M059J (cell line): ENCODE results near the gene ASB9. TPM values are rescaled to one million over a fixed set of nuclear protein-coding genes. Genes with fewer than 3 reads are reported as not detected.
"Not testable (repeated sequence)": the region's sequence is repeated elsewhere in the genome, so short reads cannot be mapped to it uniquely, and the experiment has no call there.

Source experiments
- DNase-seq: peaks from one replicate; pipeline ENCODE4 v3.0.0-alpha.2; 2012; ENCODE audit warnings: low read depth
- total RNA-seq: library from RNA; depleted of rRNA; stranded (reverse); fragments of >200 nt; shearing (Covaris generic); gene quantifications from 2 replicates; pipeline ENCODE4 v1.2.3, GENCODE V29; 2014

Gene ASB9
- total RNA-seq, 1 experiment from 2014 or later, result 8.2 TPM

DNA sequence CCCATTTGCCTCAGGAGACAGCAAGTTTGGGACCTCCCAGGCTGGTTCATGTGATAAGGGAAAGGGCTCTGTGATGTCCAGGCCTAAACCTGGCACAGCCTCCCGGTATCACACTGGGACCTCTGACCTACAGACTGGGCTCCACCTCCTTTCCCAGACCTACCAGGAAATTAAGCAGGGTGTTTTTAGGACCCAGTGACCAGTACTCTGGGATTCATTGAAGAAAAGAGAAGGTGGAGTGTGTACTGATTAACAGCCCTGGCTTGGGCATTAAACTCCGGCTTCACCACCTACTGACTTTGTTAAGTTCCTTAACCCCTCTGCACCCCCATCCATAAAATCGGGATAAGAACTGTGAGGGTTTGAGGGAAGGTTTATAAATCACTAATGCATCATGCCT lies 28.6 kb downstream of the ASB9 start:
- no peak for DNase-seq

DNA sequence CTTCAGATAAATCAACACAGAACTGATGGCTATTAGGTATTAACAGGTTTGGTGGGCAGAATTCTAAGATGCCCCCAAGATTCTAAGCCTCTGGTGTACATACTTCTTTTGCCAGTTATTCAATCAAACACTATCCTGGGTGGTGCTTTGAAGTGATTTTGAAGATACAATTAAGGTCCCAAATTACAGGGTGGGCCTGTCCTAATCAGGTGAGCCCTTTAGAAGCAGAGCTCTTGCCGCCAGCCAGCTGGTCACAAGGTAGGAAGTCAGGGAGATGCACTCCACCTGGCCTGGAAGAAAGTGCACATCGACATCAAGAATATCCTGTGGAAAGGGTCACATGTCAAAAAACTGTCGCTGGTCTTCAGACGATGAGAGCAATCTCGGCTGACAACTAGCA lies 29.5 kb downstream of the ASB9 start:
- DNase-seq, result no peak

DNA sequence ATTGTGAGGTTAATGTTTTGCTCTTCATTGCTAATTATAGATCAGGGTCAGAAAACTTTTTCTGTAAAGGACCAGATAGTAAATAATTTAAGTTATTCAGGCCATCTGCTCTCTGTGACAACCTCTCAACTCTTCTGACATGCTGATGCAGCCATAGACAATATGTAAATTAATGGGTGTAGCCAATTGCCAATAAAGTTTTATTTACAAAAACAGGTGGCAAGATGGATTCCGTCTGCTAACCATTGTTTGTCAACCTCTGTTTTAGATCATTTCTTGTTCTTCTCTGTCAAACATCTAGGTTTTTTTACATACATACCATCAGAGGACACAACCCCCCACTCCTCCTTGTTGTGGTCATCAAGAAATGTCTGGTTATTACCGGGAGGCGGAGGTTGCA lies 33.7 kb downstream of the ASB9 start:
- no peak for DNase-seq

DNA sequence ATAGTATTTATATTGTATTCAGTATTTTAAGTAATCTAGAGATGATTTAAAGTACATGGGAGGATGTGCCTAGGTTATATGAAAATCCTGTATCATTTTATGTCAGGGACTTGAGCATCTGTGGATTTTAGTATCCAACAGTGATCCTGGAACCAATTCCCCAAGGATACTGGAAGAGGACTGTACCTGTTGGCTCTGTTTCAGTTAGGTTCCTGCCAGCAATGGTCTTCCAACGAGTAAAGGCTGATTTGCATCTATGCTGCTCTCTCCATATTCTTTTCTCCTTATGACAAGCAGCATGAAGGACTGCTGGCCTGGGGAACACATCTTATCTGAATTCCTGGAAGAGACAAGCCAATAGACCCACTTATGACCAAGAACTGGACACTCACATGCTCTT lies 34.9 kb downstream of the ASB9 start:
- no peak for DNase-seq

DNA sequence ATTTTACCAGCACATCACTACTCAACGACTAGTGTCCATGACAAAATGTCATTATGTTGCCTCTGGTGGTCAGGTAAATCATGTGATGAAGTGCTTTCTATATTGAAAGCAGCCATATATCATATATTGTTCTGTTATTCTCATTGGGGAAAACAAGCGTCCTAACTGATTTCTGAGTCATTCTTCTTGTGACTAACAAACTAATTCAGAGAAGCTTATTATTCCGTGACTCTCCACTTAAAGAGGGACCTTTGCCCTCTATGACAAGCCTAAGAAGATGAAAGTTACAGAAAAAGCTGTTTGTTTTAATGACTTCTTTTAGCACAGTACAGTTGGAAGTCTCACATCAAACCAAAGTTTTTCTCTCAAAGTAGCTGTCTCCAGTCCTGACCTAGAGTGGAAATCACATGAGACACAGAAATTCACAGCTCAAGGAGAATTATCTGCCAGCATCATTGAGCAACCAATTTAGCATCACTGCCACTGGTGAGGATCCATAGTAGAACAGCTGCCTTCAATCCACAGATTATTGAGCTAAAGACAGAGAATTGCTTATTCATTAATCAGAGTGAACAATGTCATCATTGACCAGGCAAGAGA lies 36.4 kb downstream of the ASB9 start:
- DNase-seq, result peak; percentile 68

DNA sequence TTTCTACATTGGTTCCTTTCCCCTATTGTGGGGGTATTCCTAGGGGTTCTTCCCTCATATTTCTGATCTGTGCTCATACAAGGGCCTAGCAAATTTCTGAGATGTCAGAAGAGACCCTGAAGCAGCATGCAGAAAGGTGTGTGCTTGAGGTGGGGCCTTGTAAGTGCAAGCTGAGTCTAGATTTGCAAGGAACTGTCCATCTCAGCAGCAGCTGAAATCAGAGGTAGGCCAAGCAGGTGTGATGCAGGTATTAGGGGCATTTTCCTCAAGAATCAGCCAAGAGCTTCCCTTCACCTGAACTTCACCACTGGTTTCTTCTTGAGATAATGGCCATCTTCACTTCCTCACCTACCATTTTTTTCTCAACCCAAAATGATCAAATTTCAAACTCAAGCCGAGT lies 45.1 kb downstream of the ASB9 start:
- DNase-seq, result no peak

DNA sequence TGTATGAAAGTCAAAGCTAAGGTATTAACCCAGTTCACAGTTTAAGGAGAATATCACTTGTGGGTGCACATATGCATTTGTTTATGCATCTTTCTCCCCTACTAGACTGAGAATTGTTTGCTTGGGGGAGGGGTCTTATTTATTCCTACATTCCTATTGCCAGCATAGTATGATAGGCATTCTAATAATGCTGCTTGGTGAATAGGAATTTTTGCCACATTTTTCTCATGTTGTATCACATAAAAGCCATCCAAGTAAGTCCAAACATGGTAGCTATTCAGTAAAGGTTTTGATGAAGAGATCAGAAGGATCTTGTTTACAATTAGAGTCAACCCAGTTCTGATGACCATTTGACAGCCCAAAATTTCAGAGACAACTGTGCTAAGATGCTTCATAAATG lies 48.6 kb downstream of the ASB9 start:
- DNase-seq, result peak; percentile 45

DNA sequence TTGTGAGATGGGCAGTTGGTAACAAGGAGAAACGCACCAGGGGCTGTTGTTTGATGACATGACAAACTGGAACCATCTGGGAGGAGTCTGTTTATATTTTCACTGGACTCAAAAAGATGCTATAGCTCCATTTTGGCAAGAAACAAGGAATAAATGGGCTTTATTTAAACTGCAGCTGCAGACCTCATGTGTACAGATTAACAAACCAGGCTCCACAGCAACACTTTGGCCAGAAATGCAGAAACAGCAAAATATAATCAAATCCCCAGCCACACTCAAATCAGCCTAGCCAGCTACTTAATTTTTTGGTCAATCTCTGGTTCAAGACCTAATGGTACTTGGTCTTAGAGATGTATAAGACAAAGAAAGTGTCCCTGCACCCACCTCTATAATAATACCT lies 52.7 kb downstream of the ASB9 start:
- DNase-seq, result no peak

DNA sequence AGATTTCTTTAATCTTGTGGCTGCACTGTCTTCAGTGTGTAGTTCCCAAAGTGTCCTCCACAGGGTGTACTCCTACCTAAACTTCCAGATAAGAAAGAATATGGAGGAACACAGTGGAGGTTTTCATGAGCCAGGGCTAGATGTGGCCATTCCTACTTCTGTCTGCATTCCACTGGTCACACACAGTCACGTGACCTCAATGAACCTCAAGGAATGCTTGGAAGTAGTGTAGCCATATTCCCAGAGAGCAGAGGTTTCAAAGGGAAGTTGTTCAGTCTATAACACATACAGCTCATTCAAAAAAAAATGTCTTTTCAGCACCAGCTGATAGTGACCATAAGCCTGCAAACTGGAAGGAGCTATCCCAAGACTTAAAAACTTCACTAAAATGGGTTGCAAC lies 53.6 kb downstream of the ASB9 start:
- no peak for DNase-seq

DNA sequence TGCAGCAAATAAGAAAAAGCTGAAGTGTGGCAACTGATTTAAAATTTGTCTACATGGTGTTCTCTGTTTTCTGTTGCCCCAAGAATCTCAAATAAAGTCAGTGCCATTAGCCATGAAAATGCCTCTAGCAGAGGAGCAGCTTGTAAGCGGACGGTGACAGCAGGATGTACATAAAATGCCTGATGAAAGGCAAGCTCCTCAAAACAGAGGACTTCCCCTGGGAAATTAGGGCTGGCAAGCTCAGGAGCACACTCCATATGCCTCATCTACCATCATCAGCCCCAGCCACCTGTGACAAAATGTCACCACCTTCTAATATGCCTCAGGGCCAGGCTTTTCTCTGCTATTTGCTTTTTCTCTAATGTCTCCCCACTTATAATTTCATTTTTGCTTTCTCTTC lies 54.5 kb downstream of the ASB9 start:
- DNase-seq, result no peak

DNA sequence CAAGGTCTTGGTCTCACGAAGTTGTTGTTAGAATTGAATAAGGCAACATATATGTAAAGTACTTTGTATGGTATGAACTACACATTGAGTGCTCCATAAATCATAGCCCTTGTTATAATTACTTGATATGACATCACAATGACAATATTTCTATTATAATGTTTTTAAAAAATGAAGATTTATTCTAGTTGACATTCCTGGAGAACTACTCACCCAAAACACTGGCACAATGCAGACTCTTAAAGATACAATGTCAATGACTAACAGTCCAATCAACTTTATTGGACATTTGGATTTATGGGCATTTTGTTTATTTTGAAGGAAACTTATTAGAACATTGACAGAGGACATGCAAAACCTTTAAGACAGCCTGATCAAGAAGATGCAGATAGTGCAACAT lies 55.3 kb downstream of the ASB9 start:
- DNase-seq, result peak; percentile 33

DNA sequence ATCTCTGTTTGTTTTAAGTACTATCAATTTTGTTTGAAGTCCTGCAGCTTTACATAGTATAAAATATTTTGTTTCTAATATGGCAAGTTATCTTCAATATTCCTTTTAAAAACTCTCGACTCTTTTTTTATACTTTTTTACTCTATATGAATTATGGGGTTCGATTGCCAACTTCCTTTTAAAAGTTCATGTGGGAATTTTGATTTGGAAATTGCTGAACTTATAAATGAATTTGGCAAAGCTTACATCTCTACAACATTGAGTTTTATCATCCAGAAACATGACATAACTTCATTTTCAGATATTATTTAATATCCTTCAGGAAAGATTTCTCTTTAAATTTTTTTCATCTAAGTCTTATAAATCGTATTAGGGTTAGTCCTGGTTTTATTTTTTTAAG lies 60.8 kb downstream of the ASB9 start:
- no peak for DNase-seq

DNA sequence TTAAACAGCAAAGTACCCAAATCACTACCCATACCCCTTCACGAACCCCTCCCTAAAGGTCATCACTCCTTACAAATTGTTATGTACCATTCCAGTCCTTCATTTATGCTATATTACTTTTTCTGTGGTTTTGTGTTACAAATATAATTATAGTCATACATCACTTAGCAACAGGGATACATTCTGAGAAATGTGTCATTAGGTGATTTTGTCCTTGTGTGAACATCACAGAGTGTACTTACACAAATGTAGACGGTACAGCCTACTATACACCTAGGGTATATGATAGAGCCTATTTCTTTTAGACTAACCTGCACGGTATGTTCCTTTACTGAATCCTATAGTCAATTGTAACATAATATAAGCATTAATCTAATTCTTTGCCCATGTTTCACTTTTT lies 61.9 kb downstream of the ASB9 start:
- DNase-seq, result no peak

DNA sequence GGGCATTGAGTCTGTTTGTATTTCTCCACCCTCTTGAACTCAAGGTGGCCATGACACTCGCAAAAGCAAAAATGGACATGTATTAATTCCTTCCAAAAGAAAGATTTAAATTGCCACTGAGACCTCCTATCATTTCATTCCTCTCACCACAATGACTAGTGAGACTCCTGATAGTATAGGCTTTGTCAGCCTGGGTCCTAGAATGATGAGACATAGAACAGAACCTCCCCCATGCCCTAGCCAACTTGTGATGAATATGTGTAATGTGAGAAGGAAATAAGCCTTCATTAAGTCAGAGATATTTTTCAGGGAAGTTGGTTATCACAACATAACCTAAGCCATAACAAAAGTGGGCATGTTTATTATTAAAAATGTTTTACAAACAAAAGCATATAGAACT lies 62.5 kb downstream of the ASB9 start:
- peak; percentile 12 for DNase-seq

DNA sequence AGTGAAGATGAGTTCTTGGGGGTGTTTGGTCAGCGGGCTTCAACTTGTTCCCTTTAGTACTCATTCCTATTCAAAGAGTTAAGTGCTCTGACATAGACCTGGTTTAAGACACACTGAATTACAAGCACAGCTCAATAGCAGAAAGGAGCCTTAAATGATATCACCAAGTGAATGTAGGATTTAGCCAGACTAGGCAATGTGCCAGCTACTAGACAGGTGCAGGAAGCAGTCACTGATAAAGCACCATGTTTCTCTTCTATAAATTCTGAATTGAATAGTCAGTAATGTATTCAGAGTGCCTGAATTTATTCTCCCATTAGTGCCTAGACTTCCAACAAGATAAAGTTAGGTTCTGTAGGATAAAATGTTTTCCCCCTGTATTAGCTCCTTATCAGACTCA lies 63.6 kb downstream of the ASB9 start:
- no peak for DNase-seq

DNA sequence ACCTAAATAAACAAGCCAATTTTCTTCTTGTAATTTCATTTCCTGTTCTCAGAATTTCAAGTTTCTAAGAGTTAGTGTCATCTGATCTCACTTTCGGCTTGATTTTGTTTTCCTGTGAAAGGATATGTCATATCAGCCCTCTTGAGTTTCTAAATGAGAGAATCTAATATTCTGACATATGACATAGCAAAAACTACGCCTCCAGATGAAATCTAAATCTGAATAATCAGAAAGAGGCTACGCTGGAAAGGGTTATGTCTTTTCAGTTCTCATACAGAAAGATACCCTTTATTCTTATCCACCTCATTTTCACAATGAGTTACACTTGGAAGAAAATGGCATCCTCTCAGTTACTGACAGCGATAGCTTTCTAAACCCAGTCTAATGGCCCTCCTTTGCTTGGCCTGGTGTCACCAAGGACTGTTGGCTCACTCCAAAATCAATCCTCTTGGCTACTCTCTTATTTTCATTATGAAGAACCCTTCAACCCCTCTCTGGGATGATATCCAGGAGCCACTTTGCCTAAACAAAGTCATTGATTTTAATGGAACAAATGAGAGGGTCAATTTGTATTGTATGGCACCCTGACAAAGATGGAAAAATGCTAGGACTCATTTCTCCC lies 65.6 kb downstream of the ASB9 start:
- DNase-seq, result no peak

DNA sequence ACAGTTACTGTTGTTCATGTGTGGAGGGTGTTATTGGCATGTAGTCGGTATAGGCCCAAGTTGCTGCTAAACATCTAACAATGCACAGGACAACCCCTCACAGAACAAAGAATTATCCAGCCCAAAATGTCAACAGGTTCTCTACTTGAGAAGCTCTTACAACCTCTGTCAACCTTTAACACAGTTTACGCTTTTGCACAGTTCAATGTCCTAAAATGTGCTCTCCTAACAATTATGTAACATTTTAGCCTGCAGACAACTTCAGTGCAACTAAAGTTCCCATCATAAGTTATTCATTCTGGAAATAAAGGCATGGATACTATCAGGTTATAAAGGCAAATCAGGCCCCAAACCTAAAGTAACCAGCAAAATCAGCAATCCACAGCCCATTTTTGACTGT lies 66.2 kb downstream of the ASB9 start:
- DNase-seq, result no peak

DNA sequence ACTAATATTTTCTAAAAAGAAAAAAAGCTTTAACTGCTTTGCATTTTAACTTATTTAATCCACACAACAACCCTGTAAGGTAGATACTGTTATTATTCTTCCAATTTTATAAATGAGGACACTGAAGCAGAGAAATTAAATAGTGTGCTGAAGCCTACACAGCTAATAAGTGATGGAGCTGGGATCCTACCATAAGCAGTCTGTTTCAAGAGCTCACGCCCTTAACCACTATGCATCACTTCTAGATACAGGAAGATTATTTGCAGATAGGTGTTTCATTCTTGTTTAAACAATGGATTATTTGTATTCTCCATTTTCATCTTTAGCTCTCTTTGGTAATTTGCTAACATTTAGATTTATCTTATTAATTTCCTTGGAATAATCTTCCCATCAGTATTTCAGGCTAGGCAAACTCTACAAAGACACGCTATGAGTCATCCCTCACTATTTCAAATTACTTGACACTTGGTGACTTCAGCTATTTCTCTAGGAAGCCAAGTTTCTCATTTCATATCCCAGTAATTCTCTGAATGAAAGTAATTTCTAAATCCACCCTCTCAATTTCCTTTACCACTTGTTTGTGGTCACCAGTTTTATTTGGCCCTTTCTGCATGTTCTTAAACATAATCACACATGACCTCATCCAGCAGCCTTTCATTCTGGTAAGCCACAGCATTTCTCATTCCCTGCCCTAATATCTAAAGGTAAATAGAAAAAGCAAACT lies 67.3 kb downstream of the ASB9 start:
- DNase-seq, result peak; percentile 87

DNA sequence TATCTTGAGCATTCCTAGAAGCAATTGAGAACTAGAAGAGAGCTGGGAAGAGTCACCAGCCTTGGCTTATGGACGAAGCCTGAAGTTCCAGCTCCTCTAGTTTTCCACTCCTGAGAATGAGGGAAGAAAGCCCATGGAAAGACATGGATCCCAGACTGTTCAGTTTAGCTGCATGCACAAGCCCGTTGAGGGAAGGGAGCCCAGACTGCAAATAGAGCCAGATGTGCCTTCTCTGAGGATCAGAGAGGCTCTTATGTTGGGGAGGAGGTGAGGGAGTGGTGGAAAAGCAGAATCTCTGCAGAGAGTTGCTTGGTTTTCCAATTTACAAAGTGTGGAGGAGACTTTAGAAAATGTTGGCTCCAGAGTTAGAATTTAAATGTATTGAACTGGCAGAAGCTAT lies 69.0 kb downstream of the ASB9 start:
- no peak for DNase-seq

DNA sequence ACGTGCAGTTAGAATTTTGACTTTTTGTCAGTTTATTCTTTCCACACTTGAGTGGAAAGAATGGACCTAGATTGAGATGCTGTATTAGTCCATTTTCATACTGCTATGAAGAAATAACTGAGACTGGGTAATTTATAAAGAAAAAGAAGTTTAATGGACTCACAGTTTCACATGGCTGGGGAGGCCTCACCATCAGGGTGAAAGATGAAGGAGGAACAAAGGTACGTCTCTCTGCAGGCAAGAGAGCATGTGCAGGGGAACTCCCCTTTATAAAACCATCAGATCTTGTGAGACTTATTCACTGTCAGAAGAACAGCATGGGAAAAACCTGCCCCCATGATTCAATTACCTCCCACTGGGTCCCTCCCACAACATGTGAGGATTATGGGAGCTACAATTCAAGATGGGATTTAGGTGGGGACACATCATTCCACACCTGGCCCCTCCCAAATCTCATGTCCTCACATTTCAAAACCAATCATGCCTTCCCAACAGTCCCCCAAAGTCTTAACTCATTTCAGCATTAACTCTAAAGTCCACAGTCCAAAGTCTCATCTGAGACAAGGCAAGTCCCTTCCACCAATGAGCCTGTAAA lies 71.2 kb downstream of the ASB9 start:
- DNase-seq, result not testable (repeated sequence)

DNA sequence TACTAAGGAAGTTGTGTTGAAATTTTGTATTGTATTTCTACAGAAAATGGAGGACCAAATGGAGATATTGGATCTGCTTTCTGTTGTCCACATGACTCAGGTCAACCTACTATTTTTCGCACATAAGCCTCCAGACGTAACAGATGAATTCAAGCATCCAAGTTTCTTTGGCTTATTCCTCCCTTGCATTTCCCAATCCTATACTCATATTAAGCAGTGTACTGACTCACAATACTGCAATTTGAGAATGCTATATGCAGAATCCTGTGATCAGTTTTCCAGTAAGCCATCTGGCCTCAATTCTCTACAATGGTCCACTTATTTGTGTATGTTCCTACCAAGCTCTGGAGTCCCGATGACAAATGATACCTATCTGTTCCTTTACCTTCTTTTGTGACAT lies 75.7 kb downstream of the ASB9 start:
- no peak for DNase-seq
